ENCODE results near the gene TMPRSS7.

TMPRSS7 gene

GRCh38 chr3:112130638-112130993 is 96.1 kb downstream of the TMPRSS7 start:
- DNase-seq = no peak

All from NCI-H1105 treated with DMSO at 0.1 percent for 48 hours (cell line).